NCI-H187 treated with DMSO at 0.1 percent for 48 hours (cell line): ENCODE measurements around the gene SLC5A2.
"Not testable (repeated sequence)": the region's sequence is repeated elsewhere in the genome, so short reads cannot be mapped to it uniquely, and the experiment has no call there.

ENCODE experiments used
- DNase-seq: peaks from one replicate; lab custom pipeline; 2025; lab: John Stamatoyannopoulos, UW

SLC5A2 gene

DNA sequence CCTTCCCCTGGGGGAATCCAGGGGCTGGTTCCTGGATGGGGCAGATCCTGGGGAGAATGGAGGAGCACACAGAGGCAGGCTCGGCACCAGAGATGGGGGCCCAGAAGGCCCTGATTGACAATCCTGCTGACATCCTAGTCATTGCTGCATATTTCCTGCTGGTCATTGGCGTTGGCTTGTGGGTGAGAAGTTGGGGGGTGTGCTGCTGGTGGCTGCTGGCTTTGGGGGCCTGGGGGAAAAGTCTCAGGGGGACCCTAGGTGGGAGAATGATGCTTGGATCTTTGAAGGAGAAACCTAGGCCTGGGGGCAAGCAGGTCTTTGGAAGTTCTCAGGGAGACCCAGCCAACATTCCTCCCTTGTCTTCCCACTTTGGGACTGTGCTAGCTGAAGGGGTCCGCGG, at the start of gene SLC5A2:
Gene SLC5A2, plus strand, starts transcription at position 43 of the 400 bp plus-strand sequence. Its CDS starts 14 bp downstream, at position 57.
- DNase-seq: no peak

DNA sequence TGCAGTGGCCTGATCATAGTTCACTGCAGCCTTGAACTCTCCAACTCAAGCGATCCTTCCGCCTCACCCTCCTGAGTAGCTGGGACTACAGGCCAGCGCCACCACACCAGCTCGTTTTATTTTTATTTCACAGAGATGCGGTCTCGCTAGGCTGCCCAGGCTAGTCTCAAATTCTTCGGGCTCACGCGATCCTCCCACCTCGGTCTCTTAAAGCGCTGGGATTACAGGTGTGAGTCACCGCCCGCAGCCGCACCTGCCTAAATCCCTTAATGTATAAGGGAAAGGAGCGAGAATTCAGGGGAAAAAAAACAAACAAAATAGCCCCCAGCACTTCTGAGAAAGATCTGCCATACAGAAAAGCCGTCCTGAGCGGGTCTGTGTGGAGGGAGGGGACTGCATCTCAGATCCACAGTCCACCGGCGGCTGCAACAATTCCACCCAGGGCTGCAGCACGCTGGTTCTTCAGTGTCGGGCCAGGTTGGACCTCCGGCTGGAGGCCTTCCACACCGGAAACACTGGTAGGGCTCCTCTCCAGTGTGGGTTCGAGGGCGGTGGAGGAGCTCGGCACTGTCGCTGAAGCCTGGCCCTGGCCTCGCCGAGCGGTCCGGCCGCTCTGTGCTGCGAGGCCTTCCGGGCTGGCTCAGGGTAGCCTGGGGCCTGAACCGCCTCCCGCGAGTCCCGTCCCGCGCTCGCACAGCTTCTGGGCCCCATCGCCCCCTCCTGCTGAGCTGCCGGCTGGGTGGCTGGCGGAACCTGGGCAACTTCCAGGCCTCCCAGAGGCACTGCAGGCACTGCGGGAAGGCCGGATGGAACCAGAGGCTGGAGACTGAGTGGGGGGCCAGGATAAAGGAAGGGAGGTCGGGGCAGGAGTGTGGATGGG, 47.3 kb upstream of the SLC5A2 start:
- DNase-seq: no peak

DNA sequence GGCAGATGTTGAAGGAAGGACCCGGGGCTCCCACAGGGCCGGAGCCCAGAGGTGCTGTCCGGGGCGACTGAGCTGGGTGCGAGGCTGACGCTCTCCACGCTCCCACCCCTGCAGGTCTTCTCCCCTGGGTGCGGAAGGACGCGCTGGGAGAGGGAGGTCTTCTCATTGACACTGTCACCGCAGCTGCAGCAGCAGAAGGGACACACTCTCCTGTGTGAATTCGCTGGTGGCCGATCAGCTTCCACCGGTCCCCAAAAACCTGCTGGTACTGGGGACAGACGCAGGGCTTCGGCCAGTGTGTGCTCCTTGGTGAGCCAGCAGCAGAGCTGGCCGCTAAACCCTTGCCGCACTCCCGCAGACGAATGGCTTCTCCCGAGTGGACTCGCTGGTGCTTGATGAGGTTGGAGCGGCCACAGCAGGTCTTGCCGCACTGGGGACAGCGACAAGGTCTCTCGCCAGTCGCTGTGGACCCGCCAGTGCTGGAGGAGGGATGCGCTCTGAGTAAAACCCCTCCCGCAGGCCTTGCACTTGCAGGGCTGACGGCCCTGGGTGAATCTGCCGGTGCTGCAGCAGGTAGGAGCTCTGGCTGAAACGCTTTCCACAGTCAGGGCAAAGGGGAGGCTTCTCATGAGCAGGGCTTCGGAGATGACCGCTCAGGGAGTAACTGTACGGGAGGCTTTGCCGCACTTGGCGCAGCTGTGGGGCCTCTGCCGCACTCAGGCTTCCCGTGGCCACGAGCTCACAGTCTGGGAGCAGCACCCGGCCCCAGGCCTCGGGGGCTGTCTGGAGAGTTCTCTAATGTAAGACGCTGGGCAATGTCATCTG, 46.5 kb upstream of the SLC5A2 start:
- DNase-seq: no peak

DNA sequence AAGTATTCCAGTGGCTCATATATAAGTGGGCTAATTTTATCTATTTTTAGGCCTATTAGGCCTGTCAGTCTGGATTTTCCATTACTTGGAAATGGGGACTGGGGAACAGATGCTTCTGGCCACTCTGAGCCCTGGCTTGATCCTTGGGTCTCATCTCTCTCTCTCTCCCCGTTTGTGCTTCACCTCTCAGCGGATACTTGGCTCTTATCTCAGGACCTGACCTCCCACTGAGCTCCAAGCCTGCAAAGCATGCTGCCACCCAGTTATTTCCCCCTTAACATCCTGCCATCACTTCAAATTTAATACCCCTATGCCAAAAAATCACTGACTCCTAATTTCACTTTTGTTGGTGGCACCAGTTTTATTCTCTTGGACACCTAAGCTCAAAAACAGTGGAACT, 44.5 kb upstream of the SLC5A2 start:
- DNase-seq: no peak

DNA sequence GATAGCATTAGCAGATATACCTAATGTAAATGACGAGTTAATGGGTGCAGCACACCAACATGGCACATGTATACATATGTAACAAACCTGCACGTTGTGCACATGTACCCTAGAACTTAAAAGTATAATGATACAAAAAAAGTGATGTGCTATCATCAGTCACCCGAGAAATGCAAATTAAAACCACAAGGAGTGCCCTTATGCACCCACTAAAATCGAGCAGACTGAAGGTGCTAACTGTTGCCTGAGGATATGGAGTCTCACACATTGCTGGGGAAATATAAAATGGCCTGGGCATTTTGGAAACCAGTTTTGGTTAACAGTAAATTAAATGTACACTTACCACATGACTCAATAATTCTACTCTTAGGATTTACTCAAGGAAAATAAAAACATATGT, 43.9 kb upstream of the SLC5A2 start:
- not testable (repeated sequence) for DNase-seq

DNA sequence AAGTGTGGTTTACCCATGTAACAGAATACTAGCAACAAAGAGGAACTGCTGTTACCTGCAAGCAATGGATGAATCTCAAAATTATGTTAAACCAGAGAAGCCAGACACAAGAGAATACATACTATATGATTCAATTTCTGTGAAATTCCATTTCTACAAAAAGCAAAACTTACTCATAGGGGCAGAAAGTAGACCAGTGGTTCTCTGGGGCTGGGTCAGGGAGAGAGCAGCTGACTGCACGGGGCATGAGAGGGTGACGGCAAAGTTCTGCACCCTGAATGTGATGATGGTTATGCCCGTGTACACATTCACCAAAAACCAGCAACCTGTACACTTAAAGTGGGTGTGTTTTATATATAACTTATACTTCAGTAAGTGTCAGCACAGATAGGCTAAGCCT, 43.4 kb upstream of the SLC5A2 start:
- DNase-seq: no peak

DNA sequence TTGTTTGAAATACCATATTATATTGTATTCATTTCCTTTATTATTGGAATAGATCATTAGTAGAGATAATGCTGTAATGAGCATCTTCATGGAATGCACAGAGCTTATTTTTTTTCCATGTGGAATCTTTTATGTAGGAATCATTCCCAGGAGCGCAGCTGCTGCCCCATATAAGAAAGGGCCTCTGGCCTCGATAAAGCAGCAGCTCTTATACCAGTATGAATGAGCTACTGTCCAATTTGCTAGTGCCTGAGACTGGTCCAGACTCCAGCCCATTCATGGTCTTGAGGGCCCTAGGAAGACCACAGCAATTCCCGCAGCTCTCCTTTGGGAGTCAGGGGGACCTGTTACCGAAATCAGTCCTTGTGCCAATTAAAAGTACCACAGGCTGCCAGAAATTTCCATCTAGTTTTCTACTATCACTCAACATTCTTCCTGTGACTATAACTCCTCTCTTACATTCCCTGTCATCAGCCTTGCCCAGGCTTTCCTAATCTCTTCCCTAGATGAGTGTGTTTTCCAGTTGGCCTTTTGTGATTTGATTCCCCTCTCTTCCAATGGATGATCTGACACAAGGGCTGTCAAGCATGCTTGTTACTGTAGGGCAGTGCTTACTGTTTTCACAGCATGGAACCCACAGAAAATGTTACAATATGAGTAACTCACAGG, 42.3 kb upstream of the SLC5A2 start:
- no peak for DNase-seq

DNA sequence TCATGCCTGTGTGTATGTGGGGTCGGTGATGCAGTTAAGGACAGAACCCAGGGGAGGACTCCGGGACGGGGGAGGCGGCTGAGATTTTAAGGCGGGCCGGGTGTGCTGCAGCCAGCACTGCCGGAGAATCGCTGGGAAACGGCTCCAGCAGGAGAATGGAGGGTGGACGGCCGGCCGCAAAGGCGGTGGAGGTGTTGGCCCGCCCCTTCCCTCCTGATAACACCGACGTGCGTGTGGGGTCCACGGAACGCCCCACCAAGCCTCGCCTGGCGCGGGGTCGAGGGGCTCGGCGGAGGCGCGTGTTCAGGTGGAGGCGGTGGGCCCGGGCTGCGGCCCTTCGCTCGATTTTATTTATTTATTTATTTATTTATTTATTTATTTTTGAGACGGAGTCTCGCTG, 41.0 kb upstream of the SLC5A2 start:
- no peak for DNase-seq

DNA sequence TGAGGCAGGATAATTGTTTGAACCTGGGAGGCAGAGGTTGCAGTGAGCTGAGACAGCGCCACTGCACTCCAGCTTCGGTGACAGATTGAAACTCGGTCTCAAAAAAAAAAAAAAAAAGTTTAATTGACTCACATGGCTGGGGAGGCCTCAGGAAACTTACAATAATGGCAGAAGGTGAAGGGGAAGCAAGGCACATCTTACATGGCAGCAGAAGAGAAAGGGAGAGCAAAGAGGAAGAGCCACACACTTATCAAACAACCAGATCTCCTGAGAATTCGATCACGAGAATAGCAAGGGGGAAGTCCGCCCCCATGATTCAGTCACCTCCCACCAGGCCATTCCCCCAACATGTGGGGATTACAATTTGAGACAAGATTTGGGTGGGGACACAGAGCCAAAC, 37.0 kb upstream of the SLC5A2 start:
- DNase-seq: not testable (repeated sequence)

DNA sequence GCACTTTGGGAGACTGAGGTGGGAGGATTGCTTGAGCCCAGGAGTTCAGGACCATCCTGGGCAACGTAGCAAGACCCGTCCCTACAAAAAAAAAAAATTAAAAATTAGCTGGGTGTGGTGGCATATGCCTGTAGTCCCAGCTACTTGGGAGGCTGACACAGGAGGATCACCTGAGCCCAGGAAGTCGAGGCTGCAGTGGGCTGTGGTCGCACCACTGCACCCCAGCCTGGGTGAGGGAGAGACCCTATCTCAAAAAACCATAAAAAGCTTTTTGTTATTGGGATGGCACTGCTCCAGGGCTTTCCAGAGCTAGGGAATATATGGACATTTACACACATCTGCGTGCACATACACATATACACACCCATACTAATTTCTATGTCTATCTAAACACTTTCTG, 31.7 kb upstream of the SLC5A2 start:
- DNase-seq: no peak

DNA sequence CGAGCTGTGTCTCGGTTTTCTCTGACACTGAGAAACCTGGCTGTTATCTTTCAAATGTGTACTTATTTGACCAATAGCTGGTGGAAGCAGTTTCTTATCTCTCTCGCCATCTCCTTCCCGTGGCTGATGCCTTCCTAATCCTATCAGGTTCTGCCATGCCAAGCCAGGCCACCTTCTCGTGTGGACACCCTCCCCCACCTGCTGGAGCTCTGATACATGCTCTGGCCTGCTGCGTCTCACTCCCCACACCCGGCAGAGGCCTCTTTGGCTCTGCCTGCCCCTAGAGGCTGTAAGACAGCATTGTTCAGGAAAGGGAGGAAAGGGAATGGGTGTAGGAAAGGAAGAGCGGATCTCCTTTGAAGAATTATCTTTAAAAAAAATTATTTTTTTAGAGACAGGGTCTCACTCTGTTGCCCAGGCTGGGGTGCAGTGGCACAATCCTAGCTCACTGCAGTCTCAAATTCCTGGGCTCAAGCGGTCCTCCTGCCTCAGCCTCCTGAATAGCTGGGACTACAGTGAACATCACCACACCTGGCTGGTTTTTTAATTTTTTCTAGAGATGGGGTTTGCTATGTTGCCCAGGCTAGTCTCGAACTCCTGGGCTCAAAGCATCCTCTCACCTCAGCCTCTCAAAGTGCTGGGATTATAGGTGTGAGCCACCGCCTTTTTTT, 31.1 kb upstream of the SLC5A2 start:
- no peak for DNase-seq

DNA sequence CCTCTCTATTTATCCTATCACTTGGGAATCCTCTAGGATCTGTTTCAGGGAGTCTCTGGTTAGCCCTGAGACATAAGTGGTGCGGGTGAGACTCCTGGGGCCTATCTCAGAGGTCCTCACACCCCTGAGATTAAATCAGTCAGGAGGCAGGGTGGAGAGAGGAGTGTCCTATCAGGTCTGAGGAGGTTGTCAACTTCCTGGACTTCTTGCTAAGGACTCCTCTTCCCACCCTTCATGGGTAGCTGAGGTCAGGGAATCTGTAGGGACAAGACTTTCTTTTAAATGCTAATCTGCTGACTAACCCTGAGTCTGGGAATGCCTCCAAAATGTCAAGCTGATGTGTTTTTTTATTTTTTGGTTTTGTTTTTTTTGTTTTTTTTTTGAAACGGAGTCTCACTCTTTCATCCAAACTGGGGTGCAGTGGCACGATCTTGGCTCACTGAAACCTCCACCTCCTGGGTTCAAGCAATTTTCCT, 30.3 kb upstream of the SLC5A2 start:
- no peak for DNase-seq

DNA sequence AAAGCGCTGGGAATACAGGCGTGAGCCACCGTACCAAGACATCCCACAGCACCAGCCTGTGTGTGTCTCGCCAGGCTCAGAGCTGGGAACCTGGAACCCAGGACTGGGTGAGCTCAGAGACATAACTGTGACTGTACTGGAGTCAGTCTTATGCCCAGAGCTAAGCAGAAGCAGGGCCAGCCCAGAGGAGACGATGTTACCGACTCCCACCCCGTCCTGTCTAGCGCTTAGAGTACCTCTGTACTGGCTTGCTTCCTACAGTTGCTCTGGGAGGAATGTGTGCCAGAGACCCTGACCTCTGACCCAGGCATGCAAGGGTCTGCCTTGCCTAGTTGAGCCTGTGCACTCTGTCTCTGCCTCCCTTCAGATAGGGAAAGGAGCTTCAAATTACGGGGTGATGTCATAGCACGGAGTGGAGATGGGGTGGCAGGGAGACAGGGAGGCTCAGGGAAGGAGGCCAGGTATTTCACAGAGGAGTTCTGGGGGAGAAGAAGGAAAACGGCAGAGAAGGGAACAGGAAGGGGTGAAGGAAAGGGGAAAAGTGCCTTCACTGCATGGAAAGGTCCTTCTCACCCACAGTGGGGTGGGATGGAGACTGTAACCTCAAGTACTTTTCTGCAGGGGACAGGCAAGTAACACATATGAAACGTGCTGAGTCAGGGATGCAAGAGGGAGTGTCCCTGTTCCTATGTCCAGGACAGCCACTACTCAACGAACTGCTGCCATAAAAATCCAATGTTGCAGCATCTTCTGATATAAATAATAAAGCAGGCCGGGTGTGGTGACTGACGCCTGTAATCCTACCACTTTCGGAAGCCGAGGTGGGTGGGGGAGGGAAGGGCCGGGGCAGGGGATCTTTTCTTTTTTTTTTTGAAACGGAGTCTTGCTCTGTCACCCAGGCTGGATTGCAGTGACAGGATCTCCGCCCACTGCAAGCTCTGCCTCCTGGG, 29.4 kb upstream of the SLC5A2 start:
- DNase-seq: no peak

DNA sequence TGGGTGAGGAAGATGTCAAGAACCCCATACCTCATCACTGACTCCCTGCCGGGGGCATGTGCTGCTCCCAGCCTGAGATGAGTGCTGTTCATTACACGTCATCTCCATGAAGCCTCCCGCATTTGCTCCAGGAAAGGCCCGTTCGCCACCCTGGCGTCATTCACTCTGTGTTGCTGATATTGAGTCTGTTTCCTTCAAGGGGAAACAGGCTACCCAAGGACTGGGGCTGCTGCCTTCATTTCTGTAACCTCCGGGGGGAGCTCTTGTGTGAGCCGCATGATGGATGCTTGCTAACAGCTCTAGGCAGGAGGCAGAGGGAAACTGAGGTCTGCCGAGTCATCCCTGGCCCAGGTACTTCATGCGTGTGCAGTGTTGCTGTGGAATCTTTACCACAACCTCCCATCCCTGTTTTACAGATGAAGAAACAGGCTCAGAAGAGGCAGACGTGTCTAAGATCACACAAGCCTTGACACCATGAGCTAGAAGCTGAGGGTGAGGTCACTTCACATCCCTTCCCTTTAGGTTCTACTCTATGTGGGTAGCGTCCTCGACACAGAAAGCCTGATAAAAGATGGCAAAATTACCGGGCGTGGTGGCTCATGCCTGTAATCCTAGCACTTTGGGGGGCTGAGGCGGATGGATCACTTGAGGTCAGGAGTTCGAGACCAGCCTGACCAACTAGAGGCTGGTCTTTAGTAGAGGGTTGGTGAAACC, 27.2 kb upstream of the SLC5A2 start:
- DNase-seq: no peak

DNA sequence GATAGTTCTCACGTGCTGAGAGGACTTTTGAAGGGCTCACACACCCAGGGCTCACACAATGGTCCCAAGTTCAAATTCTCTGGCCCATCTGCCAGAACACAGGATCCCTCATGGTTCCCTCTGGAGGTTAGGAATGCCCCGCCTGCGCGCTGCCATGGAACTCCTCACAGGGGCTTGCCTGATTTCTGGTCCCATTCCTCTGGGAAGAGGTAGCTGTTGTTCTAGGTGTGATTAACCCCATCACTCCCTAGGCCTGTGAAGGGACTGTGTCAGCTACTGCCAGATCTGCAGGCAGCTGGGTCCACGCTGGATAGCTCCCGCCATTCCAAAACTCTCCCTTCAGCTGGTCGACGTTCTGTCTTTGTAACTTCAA, 25.9 kb upstream of the SLC5A2 start:
- DNase-seq: no peak

DNA sequence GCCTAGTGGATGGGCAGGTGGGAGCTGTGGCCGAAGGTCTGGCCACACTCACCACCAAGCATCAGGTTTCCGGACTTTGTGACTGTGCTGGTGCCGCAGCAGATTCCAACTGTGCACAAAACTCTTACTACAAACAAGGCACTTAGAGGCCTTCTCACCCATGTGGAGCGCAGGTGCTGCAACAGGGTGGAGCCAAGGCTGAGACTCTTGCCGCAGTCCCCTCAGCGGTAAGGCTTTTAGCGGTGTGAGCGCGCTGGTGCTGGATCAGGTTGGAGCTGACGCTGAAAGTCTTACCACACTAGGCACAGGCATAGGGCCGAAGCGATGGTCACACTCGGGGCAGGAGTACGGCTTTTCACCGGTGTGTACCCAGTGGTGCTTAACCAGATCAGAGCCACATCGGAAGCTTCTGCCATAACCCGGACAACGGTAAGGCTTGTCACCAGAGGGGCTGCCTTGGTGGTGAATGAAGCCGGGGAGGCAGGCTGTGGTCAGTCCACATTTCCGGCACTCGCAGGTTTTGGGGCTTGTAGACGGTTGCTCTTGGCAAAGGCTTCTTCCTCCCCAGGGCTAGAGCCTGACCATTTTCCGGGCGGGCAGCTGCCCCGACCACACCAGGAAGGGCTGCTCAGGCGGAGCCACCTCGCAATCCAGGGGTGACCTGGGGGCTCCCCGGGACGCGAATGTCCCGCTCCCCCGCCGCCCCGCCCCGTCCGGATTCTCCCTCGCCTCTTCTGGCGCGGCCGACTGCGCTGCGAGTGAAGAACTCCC, 24.7 kb upstream of the SLC5A2 start:
- DNase-seq: no peak

DNA sequence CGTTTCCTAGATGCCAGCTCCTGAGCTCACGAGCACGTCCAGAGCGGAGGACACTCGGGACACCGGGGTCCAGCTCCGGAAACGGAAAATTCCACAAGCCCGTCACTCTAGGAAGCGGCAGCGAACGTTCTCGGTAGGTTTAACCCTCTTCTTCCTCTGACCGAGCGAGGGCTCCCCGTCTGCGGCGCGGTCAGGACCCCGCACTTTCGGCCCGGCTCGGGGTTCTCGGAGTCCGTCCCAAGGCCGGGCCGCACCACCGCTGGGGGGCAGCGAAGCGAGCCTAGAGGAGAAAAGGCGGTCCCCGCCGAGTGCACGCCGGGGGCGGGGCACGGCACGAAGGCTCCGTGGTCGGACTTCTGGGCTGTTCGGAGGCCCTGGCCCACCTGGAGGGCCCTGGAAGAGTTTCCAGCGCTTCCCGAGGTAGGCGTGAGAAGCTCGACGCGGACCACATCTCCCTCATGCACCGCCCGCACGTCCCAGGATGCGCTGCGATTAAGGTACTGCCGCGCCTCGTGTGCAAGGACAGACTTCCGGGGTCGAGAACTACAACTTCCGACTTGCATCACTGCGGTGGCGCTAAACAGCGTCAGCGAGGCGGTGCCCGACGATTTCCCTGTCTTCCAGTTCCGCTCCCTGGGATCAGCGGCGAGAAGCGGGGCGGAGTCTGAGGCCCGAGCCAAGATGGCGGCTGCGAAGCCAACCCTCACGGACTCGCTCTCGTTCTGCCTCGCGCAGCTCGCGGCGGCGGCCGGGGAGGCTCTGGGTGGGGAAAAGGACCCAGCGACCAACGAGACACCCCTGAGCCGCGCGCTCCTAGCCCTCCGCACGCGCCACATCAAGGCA, 23.9 kb upstream of the SLC5A2 start, which contains the start of gene ARMC5:
Gene ARMC5, plus strand, starts transcription at position 658 of the 843 bp plus-strand sequence. Its CDS starts 24 bp downstream, at position 682.
- DNase-seq: peak; percentile 74
